KMS-11 (cell line): Measurements from ENCODE around the gene AUTS2.

Source experiments
- H2AFZ ChIP-seq: fragments of 200-600 bp; sonication (generic); 2 replicates; pipeline ENCODE4 v1.6.1; 2016; ENCODE audit warnings: antibody characterized with exemption, mixed run types, low read depth
- H3K27ac ChIP-seq: fragments of 200-600 bp; sonication (generic); 2 replicates; pipeline ENCODE4 v1.6.1; 2016; ENCODE audit warnings: mild to moderate bottlenecking, mixed run types
- H3K27me3 ChIP-seq: fragments of 200-600 bp; sonication (generic); 2 replicates; pipeline ENCODE4 v1.6.1; 2017; ENCODE audit warnings: mild to moderate bottlenecking, low read depth, mixed run types, moderate library complexity; ENCODE audit not compliant: insufficient read depth
- H3K36me3 ChIP-seq: fragments of 200-600 bp; sonication (generic); 2 replicates; pipeline ENCODE4 v1.6.1; 2017; ENCODE audit warnings: mild to moderate bottlenecking, mixed run types; ENCODE audit not compliant: insufficient read depth
- H3K4me1 ChIP-seq: fragments of 200-600 bp; sonication (generic); 2 replicates; pipeline ENCODE4 v1.6.1; 2016; ENCODE audit warnings: mild to moderate bottlenecking, low read depth, mixed run types; ENCODE audit not compliant: poor library complexity, severe bottlenecking
- H3K4me2 ChIP-seq: fragments of 200-600 bp; sonication (generic); 2 replicates; pipeline ENCODE4 v1.7.0; 2016; ENCODE audit warnings: mild to moderate bottlenecking, mixed run types
- H3K4me3 ChIP-seq: fragments of 200-600 bp; sonication (generic); IDR thresholded peaks from 2 replicates; pipeline ENCODE4 v1.6.1; 2017; ENCODE audit warnings: low read depth, low read length, mixed read lengths; ENCODE audit not compliant: insufficient read depth
- H3K79me2 ChIP-seq: fragments of 200-600 bp; sonication (generic); 2 replicates; pipeline ENCODE4 v1.6.1; 2016; ENCODE audit warnings: low read depth, mixed run types; ENCODE audit not compliant: insufficient read depth
- H3K9ac ChIP-seq: fragments of 200-600 bp; sonication (generic); 2 replicates; pipeline ENCODE4 v1.6.1; 2016; ENCODE audit warnings: mild to moderate bottlenecking, mixed run types
- H4K20me1 ChIP-seq: fragments of 200-600 bp; sonication (generic); 2 replicates; pipeline ENCODE4 v1.6.1; 2016; ENCODE audit warnings: mild to moderate bottlenecking, mixed run types; ENCODE audit not compliant: insufficient read depth
- CTCF ChIP-seq: fragments of 200-600 bp; sonication (generic); conservative IDR thresholded peaks from 2 replicates; pipeline ENCODE4 v1.6.1; 2017; ENCODE audit warnings: low read depth, mild to moderate bottlenecking, antibody characterized with exemption, low read length, moderate library complexity, mixed read lengths

AUTS2 gene

GRCh38 chr7:70156057-70156456, 557.8 kb downstream of the AUTS2 start:
- Histone ChIP-seq H3K4me2 (no peak overlapping the region), H3K27ac (no peak overlapping the region), H3K27me3 (no peaks in the 10 kb centered on the region), H3K79me2 (no peaks in the 10 kb centered on the region), H2AFZ (no peak overlapping the region), H3K4me3 (no peak overlapping the region), H3K36me3 (no peaks in the 10 kb centered on the region), H4K20me1 (no peaks in the 10 kb centered on the region), H3K9ac (no peak overlapping the region), H3K4me1 (no peaks in the 10 kb centered on the region)
- no peak for TF ChIP-seq CTCF

GRCh38 chr7:70159121-70159520, 560.8 kb downstream of the AUTS2 start:
- no peak overlapping the region for H2AFZ ChIP-seq
- TF ChIP-seq CTCF, result no peak
- peaks cover 3% of the 10 kb centered on the region for H3K4me1 ChIP-seq
- H3K9ac ChIP-seq, result no peak overlapping the region
- no peaks in the 10 kb centered on the region for H3K27me3 ChIP-seq
- H3K36me3 ChIP-seq, result no peaks in the 10 kb centered on the region
- H3K4me2 ChIP-seq, result no peak overlapping the region
- no peak overlapping the region for H3K4me3 ChIP-seq
- no peaks in the 10 kb centered on the region for H4K20me1 ChIP-seq
- no peaks in the 10 kb centered on the region for H3K79me2 ChIP-seq
- no peak overlapping the region for H3K27ac ChIP-seq

- Histone ChIP-seq H3K4me2 (no peak overlapping the region), H3K36me3 (no peaks in the 10 kb centered on the region), H3K9ac (no peak overlapping the region), H3K27ac (no peak overlapping the region), H3K27me3 (no peaks in the 10 kb centered on the region), H2AFZ (no peak overlapping the region), H3K4me1 (peaks cover 3% of the 10 kb centered on the region), H3K4me3 (no peak overlapping the region), H3K79me2 (no peaks in the 10 kb centered on the region), H4K20me1 (no peaks in the 10 kb centered on the region)
- TF ChIP-seq CTCF, result no peak
These were observed 567.3 kb downstream of the AUTS2 start for GRCh38 chr7:70165477-70166170.

GRCh38 chr7:70171369-70171920, 573.2 kb downstream of the AUTS2 start:
- no peak overlapping the region for H3K9ac ChIP-seq
- no peak for TF ChIP-seq CTCF
- no peaks in the 10 kb centered on the region for H3K36me3 ChIP-seq
- no peak overlapping the region for H2AFZ ChIP-seq
- no peaks in the 10 kb centered on the region for H4K20me1 ChIP-seq
- no peaks in the 10 kb centered on the region for H3K79me2 ChIP-seq
- no peak overlapping the region for H3K4me2 ChIP-seq
- no peak overlapping the region for H3K4me3 ChIP-seq
- H3K4me1 ChIP-seq, result peaks cover 17% of the 10 kb centered on the region
- no peaks in the 10 kb centered on the region for H3K27me3 ChIP-seq
- H3K27ac ChIP-seq, result no peak overlapping the region
